HG02763 (cell line): ENCODE results near the gene SPOCK3.

Experiments
- ATAC-seq: cut with Tn5 transposase; IDR thresholded peaks from one replicate; pipeline ENCODE4 v1.9.1; 2021; ENCODE audit warnings: mild to moderate bottlenecking, moderate library complexity; ENCODE audit not compliant: unreplicated experiment

Gene SPOCK3

DNA sequence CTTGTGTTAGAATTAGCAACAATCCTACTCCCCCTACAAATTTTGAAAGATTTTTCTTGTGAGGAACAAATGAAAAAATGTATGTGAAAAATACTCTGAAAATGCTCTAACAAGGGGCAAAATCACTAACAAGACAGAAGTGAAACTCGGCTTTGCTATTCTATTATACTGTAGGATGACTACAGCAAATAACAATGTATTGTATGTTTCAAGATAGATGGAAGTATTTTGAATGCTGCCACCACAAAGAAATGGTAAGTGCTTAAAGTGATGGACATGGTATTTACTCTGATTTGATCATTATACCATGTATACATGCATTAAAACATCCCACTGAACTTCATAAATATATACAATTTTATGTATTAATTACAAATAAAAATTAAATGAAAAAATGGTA lies 192.8 kb downstream of the SPOCK3 start:
- no peak for ATAC-seq

DNA sequence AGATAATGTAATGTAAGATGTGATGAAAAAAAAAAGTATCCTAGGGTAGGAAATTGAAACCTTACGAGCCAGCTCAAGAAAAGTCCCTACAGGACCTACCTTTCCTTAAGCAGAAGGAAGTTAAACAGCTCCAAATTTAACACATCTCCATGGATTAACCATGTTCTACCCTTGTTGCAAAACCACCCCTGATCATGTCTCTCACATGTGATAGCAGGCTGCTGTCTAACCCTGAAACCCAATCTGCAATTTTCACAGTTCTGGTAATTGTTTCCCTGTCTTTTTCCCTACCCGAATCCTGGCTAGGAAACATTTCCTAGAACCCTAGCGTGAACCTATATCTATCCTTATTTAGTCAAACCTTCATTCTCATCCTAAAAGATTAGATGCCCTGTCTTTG lies 198.9 kb downstream of the SPOCK3 start:
- ATAC-seq: no peak

DNA sequence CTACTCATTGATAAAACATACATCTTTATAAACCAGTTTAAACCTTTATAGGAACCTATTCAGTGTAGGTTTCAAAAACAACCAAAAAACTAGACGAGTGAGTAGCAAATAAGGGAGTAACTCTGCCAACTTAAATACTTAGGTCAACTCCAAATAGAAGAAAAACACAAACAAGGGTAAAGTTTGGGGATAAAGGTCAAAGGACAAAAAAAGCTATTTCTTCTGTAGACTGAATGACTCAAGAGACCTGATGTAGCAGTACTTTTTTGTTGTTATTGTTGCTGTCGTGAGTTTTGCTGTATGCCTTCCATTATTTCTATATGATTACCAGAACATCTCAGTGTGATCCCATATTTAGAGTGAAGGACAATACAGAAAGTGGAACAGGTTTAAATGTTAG lies 199.3 kb downstream of the SPOCK3 start:
- ATAC-seq: no peak

DNA sequence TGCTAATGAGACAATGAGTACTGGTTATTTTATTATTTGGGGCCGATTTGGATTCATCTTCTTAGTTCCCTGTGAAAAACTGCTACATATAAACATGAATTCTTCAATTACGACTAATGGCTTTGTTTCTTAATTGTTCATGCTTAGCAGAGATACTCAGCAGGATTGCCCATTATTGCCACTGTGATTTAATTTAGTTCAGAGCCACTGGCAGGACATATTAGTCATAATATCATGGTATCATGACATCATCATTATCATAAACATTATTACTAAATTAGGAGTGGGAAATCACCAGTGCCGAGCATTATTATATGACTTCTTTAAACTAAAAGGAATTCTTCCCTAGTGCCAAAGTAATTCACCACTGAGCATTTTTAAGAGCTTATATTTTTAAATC lies 201.4 kb downstream of the SPOCK3 start:
- ATAC-seq: no peak

DNA sequence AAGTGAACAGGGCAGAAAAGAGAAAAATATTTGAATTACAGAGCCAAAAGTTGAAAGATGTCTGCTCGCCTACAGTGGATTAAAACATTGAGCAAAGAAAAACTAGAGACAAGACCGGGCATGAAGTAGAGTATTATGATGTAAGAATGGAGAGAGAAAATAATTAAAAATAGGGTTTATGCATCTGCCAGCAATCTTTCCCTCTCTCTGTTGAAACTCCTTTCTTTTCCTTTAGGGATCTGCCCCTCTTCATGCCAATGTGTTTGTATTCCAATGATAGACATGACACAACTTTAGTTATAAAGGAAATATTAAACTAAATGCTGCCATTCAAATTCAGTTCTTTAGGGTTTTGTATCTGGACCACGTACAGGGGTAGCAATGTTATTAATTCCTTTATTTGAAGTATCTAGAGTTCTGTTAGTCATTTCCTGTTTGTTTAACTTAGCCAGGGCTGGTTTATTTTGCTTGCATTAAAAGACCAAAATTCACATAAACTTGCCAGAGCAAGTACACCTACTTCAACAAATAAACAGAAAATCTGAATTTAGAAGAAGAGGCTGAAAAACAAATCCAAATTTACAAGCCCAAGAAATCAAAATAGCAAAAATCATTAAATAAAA lies 202.6 kb downstream of the SPOCK3 start:
- ATAC-seq: no peak

DNA sequence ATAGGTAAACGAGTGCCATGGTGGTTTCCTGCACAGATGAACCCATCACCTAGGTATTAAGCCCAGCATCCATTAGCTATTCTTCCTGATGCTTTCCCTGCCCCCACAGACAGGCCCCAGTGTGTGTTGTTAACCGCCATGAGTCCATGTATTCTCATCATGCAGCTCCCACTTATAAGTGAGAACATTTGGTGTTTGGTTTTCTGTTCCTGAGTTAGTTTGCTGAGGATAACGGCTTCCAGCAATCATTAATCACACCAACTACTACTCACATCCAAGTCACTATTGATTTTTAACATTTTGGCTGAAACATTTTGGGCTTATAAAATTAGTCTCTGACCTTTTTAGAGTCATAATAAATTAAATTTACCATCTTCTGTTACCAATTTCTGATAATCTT lies 205.3 kb downstream of the SPOCK3 start:
- ATAC-seq: no peak

DNA sequence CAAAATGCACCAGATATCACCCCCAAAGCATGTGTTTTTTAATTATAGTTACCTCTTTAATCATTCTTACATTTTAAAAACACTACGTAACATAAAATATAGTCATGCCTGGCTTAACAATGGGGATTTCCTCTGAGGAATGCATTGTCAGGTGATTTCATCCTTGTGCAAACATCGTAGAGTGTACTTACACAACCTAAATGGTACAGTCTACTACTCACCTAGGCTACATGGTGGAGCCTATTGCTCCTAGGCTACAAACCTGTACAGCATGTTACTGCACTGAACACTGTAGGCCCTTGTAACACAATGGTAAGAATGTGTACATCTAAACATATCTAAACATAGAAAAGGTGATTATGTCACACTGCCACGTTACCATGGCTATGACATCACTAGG lies 208.6 kb downstream of the SPOCK3 start:
- no peak for ATAC-seq

DNA sequence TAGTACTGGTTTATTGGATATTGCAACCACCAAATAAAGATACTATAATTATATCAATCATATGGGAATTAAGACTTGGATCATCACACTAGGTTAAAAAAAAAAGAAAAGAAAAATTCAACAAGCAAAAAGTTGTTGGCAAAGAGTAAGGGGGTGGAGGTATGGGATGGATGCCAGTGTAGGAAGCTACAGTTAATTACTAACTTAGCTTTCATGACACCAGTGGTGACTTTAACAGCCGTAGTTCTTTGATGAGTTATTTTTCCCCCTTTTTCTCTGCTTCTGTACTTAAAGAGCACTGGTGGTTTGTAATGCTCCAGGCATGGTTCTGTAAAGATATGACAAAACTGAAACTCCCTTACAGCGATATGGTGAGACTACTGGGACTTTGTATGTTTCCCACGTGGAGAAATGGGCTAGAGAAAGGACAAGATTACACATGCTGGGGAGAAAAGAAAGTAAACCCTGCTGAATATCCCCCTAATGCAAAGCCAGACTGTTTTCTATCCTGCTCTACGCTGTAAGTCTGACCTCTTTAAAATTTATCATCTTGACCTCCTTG lies 210.8 kb downstream of the SPOCK3 start:
- no peak for ATAC-seq

DNA sequence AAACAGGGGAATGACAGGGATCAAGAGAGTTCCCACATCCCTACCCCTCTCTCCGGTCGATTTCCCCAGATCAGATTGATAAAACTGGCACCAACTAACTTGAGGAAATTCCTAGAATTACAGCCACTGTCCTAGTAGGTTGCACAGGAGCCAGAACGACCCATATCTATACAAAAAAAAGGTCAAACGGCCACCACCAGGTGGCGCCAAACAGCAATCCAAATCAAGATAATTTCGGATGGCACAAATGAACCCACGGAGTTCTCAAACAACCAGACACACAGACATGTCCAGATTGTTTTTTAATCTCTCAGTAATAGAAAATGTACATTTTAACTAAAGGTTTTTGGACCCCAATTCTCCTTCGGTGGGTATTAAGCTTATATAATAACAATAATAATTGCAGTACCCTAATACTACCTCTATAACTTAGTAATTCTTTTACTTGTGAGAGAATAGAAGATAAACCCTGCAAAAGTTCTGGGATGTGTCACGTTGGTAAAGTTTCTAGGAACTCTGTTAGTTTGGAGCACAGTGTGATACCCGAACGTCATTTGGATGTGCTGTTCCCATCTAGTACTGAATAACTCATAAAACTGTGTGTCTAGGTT lies 212.6 kb downstream of the SPOCK3 start:
- peak; percentile 67 for ATAC-seq

DNA sequence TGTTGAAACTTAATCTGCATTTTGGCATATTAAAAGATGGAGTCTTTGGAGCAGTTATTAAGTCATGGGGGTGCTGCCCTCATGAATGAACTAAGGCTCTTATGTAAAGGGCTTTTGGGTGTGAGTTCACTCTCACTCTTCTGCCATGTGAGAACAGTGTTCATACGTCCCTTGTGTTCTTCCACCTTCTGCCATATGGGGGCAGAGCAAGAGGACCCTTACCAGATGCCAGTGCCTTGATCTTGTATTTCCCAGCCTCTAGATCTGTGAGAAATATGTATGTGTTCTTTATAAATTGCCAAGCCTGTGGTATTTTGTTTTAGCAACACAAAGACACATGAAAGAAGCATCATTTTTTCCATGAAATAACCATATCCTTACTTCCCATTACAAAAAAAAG lies 213.9 kb downstream of the SPOCK3 start:
- no peak for ATAC-seq

DNA sequence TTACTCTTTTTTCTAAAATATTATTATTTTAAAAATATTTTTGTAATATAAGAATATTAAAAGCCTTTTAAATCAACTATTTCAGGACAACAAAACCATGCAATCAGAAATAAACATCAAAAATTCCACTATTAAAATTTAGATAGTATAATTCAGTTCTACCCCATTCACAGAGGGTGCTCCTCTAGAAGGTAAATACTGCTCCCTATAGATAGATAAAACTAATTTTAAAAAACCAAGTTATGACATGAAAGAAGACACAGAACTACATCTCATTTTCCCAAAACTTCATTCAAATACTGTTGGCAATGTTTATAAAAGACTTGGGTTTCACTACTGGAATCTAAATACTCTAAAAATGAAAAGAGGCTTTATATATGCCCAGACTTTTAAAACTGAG lies 219.3 kb downstream of the SPOCK3 start:
- no peak for ATAC-seq

DNA sequence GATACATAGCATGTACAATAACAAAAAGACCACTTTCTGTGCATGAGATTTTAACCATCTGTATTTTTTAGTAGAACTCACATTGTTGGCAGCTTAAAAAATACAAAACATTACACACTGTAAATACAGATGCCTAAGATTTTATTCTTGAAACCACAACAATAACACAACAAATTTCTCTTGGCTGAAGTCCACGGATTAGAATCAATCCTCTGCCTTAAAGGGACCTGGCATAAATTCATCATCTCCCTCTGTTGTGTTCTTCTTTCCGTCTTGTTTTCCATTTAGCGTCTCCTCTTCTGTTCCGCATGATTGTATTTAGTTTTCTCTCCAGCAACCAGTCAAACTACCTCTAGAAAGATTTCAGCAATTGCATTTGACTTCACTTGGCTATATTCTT lies 231.0 kb downstream of the SPOCK3 start:
- no peak for ATAC-seq

DNA sequence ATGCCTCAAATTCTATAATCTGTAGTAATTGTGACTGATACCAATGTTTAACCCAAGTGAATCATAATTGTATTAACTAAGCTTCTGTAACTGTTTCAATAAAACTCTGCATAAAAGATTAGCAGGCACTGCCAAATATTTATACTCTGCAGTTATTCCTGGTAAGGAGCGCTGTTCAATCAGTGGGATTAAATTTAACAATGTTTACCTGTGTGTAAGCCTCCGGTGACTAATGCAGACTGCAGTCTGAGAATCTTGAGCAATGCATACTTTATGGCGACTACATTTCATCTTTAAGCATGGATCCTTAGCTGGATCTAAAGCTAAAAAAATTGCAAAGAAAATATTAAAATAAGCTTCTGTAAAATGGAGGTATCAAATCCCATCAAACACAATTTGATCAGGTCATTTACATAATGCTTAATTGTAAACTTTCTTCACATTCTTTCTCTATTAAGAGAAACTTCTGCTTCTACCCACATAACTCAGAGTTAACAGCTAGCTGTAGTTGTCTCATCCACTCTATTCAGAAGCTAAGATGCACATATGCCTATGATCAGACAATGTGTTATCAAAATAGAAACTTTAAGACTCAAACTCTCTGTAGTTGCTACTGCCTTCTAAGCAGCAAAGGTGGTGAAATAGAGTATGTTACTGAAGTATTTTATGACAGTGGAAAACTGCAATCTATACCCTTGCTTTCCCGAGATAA lies 234.0 kb downstream of the SPOCK3 start:
- no peak for ATAC-seq

DNA sequence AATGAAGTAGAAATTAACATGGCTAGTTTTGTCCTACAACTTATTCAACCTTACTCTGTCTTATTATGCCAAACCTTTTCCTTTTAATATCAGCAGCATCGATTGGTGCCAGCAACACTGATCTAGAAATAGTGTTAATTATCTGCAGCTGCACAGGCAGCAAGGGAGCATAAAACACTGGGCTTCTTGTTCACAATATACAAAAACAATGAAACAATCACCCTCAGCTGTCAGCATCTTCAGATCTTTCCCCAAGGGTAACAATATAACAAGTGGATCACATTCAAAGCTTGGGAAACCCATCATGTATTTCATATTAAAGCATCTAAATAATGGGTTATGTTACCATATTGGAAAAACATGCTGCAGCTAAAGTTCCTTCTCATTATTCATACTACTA lies 238.1 kb downstream of the SPOCK3 start:
- ATAC-seq: no peak

DNA sequence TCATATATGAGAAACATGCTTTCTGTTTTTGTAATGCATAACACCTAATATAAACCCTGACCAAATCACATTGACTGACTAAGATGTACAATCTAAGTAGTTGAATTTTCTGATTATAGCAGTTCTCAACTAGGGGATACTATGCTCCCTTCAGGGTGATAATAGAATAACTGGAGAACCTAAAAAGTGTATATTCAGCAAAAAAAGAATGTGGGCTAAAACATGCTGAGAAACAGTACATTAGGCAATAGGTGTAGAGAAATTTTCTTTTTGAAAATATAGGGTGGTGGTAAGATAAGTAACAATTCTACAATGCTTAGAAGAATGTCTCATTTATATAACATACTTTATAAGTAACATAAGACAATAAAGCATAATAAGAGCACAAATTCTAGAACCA lies 239.6 kb downstream of the SPOCK3 start:
- no peak for ATAC-seq

DNA sequence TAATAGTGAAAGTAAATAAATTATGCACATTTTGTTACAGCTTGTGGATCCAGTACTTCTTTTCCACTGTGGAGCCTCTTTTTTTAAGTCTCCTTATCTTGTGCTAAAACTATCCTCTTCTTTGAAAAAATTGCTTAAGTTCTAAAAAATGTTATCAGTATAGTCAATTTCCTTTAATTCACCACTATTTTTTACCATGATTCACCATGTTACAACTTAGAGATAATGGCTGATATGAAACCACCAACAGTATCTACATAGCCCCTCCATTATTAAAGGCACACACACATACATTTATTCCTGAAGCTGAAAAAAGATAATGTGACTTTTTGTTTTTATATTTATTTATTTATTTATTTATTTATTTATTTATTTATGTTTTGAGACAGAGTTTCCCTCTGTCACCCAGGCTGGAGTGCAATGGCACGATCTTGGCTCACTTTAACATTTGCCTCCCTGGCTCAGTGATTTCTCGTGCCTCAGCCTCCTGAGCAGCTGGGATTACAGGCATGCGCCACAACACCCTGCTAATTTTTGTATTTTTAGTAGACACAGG lies 243.2 kb downstream of the SPOCK3 start:
- ATAC-seq: no peak

DNA sequence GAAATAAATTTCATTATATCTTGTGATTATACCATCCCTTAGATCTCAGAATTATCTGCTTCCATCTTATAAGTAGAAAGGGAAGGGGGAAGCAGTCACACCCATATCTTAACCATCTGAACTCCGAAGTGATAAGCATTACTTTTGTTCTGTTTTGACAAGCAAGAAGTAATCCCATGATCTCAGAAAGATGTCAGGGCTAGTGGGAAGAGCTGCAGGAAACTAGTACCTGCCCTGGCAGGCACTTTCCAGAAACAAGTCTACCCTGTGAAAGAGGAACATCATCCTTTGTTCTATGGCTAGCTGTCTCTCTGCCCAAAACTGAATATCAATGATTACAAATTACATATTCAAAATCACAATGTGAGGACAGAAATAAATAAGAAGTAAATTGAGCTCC lies 244.4 kb downstream of the SPOCK3 start:
- ATAC-seq: no peak

DNA sequence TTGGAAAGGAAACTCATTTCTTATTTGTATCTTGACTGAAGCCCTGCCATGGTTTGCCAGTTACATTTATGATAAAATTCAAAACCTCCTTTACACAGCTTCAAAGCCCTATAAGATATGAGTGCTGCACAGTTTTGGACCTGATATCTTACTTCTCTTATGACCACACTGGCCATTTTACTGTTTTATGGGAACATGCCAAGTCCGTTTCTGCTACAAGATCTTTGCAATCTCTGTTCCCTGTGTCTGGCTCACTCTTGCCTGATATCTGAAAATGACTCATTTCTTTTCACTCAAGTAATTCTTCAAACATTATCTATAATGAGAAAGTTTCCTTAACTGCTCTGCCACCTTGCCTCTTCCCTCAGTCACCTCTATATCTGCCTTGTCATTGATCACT lies 247.3 kb downstream of the SPOCK3 start:
- no peak for ATAC-seq

DNA sequence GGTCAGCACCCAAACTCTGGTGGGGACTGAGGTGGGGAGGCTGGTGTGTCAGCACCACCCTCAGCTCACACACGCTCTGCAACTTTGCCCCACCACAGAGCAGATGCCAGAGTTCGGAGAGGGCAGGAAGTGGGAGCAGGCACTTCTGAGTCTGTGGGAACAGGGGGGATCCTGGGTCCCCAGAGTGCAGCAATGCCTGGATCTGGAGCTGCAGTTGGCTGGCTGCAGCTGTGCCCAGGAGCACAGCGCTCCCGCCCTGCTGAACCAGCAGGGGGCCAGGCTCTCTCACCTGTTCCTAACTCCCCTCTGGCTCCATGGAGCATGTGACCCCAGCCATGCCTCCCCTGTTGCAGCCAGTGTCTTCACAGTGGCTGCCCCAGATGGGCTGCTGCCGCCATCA lies 252.4 kb downstream of the SPOCK3 start:
- ATAC-seq: no peak

DNA sequence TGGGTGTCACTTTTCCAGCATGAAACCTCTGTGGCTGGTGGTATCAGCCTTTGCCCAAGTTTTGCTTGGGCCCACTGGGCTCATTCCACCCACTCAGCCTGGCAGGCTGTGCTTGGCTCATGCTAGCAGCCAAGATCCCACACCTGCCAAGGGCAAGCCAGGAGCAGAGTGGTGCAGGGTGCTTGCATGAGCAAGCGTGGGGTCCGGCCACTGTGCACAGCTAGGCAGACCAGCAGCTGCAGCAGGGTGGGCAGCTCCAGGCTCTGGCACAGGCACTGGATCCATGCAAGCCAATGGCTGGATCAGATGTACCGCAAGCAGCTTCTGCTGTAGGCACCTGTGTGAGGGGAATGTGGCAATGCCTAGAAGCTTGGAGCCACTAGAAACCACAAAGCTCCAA lies 253.9 kb downstream of the SPOCK3 start:
- no peak for ATAC-seq

DNA sequence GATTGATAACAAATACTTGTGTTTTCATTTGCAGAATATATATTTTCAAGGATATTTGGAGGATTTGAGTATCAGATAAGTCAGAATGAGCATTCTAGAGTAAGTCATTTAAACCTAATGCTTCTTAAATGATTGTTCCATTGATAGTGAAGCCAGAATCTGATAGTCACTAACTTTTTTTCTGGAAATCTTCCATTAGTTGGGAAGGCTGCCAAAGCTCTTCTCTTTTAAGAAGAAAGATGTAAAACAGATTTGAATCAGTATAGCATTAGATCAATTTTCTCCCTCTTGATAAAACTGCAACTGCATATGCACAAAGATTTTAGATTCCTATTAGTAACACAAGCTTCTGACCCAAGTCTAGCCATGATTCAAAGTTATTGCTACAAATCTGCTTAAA lies 256.7 kb downstream of the SPOCK3 start:
- no peak for ATAC-seq

DNA sequence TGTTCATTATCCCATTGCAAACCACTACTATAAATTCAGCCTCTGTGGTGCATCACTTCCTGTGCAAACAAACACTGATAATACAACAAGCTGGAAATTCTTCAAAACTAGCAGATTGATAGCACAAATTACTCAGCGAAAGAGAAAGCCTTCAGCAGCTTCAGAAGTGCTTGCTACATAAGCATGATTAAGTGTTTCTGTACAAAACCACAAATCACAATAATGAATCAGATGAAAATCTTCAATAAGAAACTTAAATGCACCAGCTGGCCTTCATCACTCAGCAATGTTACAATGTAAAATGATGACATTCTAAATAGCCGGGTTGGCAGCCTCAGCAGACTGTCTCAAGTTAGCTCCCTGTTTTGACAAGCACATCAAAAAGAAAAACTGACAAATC lies 262.2 kb downstream of the SPOCK3 start:
- no peak for ATAC-seq
